HG03139 (cell line): ENCODE measurements around the gene IQSEC1.
A peak's percentile ranks its signal among the peaks of the same experiment; 100 is the strongest.

ENCODE experiments used
- ATAC-seq: cut with Tn5 transposase; IDR thresholded peaks from one replicate; pipeline ENCODE4 v1.9.1; 2021; ENCODE audit not compliant: unreplicated experiment

The IQSEC1 gene

DNA sequence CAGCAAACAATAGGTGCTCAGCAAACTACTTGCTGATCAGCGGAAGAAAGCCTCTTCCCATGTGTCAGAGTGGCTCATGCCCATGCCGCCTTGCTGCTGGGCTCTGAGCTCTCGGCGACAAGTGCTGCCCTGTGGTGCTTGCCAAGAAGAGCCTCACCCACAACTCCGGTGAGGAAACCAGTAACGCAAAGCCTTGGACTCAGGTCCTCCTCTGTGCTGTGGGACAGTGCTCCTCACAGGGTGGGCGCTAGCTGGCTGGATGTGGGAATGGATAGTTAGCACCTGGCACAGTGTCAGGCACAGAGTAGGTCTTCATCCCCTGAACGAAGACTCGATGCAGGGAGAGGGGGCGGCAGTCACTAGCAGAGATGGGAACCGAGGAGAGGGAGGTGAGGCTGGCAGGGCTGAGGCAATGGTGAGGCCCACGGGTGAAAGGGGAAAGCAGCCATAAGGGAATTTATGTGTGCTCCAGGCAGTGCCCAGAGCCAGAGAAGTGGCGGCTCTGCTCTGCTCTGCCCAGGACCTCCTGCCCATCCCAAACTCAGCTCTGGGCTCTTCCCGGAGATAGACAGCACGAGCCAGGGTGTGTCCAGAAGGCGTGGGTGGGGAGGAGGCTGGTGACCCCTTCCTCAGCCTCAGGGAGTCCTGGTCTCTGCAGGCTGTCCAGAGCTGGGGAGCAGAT is 55.7 kb downstream of the IQSEC1 start:
- ATAC-seq: no peak

DNA sequence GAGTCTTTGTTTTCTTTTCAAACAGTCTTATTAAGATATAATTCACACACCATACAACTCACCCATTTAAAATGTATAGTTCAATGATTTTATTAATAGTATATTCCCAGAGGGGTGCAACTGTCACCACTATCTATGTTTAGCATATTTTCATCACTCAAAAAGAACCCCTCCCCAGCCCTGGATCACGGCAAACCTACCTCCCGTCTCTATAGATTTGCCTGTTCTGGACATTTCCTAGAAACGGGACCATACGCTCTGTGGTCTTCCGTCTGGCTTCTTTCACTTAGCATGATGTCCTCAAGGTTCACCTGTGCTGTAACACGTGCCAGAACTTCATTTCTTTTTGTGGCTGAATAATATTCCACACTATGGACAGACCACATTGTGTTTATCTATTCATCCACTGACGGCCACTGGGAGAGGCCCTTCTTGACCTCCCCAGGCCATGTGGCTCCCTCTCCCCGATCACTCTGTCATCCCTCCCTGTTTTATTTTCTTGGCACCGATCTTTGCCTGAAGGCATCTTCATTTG is 56.4 kb downstream of the IQSEC1 start:
- no peak for ATAC-seq

DNA sequence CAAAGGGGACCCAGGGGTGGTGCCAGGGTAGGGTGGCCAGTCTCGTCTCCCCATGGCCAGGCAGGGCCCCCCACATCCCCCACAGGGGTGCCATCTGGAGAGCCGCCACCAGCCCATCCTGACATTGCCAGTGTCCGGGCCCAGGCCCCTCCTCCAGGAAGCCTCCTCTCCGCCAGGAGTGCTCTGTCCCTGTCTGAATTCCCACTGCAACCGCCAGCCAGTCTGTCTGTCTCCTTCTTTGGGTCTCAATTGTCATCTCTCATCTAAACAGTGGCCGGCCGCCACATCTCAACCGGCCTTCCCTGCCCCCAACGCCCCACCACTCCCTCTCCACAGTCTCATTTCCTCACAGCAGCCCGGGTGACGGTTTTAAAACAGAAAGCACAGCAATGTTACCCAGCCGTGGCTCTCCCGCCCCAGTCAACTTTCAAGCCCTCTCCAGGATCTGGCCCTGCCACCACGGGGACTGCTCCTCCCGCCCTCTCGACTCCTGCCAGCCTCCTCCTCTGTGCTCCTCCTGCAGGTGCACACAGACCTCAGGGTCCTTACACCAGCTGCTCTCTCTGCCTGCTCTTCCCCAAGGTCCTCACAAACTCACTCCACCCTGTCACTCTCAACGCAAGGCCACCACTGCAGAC is 57.0 kb downstream of the IQSEC1 start:
- ATAC-seq: peak; percentile 24

DNA sequence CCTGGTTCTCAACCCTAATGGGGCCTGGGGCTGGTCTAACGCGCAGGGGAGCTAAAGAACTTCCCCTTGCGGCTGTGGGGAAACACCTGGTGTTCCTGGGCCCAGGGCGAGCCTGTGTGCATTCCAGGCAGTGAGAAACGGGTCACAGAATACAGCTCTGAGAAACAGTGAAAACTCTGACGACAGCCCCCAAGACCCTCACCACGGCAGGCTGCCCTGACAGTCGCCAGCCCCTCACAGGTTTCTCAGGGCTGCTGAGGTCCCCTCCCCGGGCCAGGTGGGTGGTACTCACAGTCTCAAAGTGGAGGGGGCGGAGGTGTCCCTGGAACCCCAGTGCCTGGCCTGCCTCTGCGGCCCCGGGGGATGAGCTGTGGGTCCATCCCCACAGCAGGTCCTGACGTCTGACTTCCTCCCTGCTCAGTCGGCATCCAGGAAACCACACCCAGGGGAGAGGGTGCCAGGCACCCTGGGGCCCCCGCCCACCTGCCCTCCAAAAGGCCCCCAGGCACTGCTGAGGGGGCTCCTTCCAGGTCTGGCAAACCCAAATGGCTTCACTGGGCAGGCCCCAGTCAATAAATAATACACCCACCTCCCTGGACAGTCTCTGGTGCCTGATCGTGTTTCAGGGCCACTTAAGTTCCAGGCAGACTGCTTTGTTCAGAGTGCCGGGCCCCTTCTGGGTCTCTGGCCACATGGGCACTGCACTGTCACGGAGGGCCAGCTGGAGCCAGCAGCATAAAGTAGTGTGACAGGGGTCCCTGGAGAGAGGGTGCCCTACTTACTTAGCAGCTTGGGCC is 57.7 kb downstream of the IQSEC1 start:
- ATAC-seq: no peak

DNA sequence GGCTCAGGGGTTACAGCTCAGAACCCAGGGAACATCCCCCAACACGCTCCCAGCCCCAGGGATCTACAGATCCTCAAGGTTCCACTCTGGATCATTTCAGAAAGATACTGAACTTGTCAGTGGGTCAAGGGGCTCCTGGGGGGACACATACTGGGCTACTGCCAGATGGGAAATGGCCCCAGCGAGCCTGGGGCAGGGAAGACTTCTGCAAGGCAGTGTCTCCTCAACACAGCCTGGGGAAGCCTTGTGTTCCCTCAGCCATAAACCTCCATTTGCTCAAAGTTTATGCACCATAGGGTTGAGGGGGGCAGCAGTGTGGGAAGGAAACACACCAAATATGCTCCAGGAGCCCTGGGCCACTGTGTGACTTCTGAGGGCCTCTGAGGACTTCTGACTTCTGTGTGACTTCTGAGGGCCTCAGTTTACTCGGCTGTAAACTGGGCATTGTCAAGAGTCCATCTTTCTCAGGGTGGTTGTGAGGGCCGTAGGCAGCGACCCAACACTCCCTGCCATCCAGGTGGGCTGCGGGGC is 58.4 kb downstream of the IQSEC1 start:
- no peak for ATAC-seq

DNA sequence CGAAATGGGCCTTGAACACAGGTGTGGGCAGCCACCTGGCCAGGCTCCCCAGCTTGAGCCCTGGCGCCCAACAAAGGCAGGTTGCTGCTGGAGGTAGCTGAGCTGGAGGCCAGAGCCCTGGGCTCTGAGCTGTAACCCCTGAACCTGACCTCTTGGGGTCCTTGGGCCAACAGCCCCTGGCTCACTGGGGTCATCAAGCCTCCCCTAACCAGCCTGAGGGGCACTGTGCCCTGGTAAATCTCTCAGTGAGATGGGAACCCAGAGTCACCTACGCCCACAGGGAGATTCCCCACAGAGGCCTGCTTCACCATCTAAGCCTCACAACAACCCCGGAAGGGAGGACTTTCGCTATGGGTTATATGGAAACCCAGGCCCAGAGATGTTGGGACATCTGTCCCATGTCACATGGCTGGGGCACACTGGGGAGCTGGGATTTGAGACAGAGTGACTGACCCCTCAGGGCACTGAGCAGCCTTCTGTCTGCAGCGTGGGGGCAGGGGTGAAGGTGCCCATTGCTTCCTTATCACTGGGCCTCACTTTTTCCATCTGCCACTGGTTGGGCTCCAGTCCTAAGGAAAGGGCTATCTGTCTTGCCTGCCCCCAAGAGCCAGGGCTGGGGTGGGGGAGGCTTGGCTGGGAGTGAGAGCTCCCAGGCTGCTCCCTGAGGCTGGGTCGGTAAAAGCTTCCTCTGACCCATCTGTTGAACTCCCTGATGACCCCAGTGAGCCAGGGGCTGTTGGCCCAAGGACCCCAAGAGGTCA is 59.1 kb downstream of the IQSEC1 start:
- ATAC-seq: no peak

DNA sequence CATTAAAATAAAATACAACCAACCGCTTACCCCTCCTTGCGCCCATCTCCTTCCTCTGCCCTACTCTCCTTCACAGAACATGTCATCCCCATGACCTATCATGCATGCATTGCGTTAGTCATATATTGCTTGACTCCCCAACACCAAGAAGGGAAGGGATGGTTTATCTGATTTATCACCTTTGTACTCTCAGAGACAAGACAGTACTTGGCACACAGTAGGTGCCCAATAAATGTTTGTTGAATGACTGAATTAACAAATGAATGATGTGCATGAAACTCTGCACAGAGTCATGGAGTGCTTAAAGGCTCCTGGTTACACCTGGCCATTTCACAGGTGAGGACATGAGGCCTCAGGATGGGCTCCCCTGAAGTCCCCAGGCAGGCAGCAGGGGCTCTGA is 59.7 kb downstream of the IQSEC1 start:
- no peak for ATAC-seq

DNA sequence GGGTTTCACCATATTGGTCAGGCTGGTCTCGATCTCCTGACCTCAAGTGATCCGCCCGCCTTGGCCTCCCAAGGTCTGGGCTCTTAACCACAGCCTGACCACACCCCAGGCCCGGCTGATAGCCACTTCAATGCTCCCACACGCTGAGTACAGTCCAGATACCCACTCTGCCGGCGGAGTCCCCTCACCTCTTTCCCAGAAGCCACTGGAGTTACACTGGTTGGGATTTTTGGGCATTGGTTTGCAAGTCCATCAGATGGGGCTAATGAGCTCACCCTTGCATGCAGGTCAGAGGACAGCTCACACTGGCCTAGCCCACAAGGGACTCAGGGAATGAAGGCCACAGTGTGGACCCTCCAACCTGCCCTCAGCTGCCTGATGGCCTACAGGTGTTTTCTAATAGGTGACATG is 60.1 kb downstream of the IQSEC1 start:
- no peak for ATAC-seq

DNA sequence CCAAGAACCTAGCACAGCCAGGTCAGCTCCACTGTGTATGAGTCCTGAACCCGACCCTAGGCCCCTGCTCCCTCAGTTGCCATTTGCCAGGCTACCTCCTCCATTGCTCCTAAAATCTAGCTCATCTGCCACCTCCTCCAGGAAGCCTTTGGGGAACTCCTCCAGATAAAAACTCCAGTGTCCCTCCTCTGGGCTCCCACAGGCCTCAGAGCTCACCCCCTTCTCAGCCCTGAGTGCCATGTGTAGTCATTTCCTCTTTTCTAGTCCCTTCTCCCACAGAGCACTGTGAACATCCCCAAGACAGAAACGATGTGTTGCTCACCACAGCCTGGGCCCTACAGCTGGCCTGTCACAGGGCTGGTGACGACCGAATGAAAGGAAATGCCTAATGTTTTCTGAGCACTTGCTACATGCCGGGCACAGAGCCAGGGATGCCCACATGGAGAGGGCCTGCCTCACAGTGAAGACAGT is 61.0 kb downstream of the IQSEC1 start:
- peak; percentile 37 for ATAC-seq

DNA sequence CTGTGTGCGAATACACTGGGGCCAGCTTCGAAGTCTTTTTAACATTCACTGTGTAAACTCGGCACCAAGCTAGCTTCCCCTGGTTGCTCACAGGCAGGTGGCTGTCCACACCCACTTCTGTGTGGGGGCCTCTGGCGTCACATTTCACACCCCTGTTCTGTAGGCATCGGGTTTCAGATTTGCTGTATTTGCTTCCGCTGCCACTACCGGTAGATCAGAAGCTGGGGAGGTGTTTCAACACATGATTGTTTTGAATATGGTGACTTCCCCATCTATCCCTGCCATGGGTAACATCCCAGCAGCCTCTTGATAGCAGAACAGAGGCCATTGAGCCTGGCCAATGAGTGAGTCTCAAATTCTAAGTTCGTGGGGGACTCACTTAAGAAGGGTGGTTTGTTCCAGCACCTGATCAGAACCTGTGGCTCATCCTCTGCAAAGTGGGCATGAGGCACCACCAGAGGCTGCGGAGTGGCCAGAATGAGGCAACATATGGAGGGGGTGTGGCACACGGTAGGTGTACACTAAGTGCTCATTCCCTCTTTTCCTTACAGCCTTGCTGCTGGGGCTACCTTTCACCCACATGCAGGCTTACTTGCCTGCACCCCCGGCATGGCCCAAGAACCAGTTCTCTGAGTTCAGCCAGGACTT is 61.5 kb downstream of the IQSEC1 start:
- ATAC-seq: peak; percentile 36

DNA sequence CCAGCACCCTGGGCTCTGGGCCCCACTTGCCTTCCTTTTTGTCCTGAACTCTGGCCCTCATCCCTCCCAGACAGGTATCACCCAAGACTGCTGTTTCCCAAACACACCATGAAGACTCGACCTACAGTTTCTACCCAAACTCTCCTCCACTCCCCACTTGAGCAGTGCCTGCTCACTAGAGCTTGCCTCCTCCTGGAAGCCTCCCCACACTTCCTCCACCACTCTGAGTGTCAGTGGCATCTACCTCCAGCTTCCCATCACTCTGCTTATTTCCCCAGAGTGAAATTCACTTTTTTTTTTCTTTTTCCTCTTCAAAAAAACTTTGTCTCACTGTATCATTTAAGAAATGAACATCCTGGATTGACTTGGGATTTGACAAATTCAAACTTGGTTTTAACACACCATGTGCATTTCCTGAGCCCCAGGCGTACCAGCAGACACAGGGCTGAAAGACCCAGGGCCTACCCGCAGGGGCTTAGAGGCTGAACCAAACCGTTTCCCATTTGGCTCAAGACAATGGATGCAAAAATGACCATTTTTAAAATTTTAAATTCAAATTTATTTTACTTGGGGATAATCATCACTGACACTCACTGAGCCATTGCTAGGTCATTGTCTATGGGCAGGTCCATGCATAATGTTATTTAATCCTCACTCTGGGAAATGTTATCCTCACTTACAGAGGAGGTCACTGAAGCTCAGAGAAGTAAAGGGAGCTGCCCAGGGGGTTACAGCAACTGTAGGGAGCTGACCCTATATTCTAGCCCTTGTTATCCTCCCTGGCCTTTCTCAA is 62.3 kb downstream of the IQSEC1 start:
- no peak for ATAC-seq

DNA sequence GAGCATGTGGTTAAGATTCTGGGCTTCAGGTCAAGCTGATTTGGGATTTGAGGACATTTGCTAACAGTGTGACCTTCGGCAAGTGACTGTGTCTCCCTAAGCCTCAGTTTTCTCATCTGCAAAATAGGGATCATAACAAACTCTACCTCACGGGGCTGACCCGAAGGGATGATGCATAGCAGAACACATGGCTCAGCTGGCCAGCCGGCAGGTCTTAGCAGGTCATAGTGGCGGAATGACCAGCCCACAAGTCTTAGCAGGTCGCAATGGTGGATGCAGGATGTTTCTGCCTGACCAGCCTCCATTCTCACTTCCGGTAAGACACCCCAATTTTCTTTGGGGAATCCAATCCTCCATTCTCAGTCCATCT is 63.3 kb downstream of the IQSEC1 start:
- ATAC-seq: no peak

DNA sequence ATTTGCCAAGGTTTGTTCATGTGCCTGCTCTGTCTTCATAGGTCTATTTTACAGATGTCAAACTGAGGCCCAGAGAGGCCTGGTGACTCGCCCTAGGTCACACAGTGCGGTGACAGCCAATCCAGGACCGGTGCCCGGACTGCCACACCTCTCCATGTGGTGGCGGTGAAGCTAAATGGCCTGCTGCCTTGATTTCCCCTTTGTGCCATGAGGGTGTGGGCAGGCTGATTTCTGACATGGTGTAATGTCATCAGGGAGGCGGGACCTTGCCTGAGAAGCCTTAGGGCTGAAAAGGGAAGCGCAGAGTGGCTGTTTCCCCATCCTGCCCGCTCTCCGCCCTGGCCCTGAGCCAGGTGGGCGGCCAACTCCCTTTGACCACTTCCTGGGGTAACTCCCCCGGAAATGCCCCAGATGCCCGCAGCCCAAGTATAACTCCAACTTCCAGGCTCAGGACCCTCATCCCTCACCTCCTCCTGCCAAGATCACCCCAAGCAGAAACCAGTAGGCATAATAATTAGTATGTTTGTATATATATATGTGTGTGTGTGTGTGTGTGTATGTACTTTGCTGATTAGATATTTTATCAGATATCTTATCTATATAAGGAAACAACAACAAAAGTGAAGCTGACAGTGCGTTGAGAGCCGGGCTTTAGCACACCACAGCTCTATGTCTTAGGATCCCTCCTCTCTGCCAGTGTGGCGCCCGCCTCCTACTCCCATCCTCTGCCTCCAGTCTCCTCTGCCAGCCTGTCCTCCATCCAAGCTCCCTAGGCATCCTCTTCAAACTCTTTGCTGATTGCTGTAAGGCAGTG is 63.9 kb downstream of the IQSEC1 start:
- peak; percentile 30 for ATAC-seq

DNA sequence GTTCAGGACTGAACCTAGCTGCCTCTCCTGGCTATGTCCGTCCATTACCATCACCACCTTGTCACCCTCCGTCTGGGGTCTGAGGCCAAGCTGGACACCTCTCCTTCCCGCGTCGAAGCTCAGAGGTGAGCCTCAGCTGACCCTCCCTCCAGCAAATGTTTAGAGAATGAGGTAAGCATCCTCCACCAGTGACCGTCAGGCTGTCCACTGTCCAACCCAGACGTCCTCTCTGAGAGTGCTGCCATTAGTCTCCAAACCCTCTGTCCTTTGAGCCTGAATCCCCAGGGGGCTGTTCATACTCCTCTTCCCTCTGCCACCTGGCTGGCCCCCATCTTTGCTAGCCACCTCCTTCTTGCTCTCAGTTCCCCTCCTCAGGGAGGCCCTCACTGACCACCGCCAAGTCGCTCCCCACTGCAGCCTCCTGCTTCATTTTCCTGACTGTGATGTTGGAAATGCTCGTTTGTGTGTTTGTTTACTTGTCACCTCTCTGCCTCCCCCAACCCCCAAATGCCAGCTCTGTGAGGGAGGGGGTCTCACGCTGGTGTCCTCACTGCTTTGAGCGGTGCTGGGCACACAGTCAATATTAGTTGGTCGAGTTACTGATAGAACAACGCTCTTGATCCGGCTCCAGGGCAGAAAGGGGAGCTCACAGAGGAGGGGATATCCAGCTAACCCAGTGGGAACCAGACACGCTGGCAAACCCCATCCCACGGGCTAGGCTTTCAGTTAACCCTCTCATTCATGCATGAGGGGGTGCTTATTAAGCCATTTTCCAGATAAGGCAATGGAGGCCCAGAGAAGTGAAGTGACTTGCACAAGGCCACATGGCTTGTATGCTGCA is 64.9 kb downstream of the IQSEC1 start:
- no peak for ATAC-seq

DNA sequence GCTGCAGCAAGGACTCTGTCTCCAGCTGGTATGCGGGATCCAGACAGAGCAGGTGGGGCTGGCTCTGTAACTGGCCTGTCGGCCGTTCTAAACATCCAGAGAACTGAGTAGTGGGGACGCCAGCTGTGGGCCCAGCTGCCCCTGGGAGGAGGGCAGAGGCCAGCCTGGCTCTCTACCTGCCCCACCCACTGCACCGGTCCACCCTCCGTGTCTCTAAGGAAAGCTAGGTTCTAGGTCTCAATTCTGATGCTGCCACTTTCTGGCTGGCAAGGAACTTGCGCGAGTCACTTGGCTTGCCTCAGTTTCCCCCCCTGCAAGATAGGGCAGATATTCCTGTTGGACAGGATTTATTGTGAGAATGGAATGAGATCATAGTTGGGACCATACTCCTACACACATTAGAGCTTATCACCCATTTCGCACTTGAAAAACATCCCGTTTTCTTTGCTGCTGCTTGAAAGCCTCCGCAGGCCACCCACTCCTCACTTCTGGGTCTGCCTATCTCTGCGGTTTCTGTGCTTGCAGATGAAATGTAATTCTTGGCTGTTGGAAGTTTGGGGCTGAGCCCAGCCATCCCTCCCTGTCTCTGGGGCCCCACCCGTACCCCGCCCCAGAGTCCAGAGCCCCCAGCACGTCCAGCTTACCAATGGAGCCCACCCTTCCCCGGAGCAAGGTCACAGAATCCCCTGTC is 65.8 kb downstream of the IQSEC1 start:
- ATAC-seq: no peak

DNA sequence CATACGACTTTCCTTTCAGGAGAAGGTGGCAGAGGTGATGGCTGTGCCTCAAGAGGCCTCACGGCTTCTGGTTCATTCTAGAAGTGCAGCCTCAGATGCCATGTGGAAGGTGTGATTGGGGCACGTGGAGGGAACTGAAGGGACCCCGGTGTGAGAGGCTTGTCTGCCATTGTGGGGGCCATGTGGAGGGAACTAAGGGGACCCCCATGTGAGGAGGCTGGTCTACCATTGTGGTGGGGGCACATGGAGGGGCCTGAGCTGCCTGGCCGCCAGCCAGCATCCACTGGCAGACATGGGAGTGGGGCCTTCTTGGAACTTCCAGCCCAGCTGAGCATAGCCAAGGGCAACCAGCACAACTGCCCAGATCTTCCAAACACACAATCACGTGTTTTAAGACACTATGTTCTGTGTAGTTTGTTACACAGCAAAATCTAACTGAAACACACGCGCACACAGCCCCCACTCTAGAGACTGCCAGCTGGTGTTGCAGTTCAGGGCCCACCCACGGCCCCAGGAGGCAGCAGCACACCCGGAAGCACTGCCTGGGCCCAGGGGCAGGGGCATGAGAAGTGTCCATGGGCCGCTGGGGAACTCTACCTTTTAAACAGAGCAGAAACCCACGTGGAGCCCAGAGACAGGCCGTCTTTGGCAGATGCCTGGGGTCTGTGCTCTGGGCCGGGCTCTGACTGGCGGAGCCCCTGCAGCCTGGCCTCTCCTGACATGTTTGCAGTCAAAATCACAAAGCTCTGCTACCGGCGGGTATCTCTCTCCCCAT is 66.8 kb downstream of the IQSEC1 start:
- ATAC-seq: no peak
